ENCODE data around the gene TAF6. TPM values are rescaled to one million over a fixed set of nuclear protein-coding genes. Genes with fewer than 3 reads are reported as not detected.

Gene TAF6
- total RNA-seq, 4 donors from 2014 or later = 21.0 to 37.5 (median 30.3) TPM

GRCh38 chr7:100118388-100119071 is 628 bp downstream of the TAF6 start:
- no peak for DNase-seq (ENCODE audit: low spot score)
- no peak for TF ChIP-seq CTCF (IDR thresholded peaks at IDR 0.05)
- ATAC-seq (ENCODE audit: low FRiP score) = no peak

- no peak for DNase-seq (ENCODE audit: low spot score)
- no peak for ATAC-seq (ENCODE audit: low FRiP score)
- no peak for TF ChIP-seq CTCF (IDR thresholded peaks at IDR 0.05)
Observed at GRCh38 chr7:100115026-100115425, 4.1 kb downstream of the TAF6 start.

- TF ChIP-seq CTCF (IDR thresholded peaks at IDR 0.05) = no peak
- ATAC-seq (ENCODE audit: low FRiP score) (no peak), DNase-seq (ENCODE audit: low spot score) (no peak)
Observed at GRCh38 chr7:100111914-100112313, 7.2 kb downstream of the TAF6 start.

- DNase-seq (ENCODE audit: low spot score) (no peak), ATAC-seq (ENCODE audit: low FRiP score) (no peak)
- TF ChIP-seq CTCF (IDR thresholded peaks at IDR 0.05) = no peak
Observed at GRCh38 chr7:100111156-100111555, 8.0 kb downstream of the TAF6 start.

- no peak for TF ChIP-seq CTCF (IDR thresholded peaks at IDR 0.05)
- no peak for ATAC-seq (ENCODE audit: low FRiP score)
- no peak for DNase-seq (ENCODE audit: low spot score)
Observed at GRCh38 chr7:100109521-100110163, 9.5 kb downstream of the TAF6 start.

- ATAC-seq (ENCODE audit: low FRiP score) = no peak
Observed at GRCh38 chr7:100107890-100108289, 11.3 kb downstream of the TAF6 start.

More at GRCh38 chr7:100107890-100108289, 11.3 kb downstream of the TAF6 start:
- no peak for DNase-seq (ENCODE audit: low spot score)
- no peak for TF ChIP-seq CTCF (IDR thresholded peaks at IDR 0.05)
